Measurements from ENCODE around the gene ZNF438.

The ZNF438 gene

DNA sequence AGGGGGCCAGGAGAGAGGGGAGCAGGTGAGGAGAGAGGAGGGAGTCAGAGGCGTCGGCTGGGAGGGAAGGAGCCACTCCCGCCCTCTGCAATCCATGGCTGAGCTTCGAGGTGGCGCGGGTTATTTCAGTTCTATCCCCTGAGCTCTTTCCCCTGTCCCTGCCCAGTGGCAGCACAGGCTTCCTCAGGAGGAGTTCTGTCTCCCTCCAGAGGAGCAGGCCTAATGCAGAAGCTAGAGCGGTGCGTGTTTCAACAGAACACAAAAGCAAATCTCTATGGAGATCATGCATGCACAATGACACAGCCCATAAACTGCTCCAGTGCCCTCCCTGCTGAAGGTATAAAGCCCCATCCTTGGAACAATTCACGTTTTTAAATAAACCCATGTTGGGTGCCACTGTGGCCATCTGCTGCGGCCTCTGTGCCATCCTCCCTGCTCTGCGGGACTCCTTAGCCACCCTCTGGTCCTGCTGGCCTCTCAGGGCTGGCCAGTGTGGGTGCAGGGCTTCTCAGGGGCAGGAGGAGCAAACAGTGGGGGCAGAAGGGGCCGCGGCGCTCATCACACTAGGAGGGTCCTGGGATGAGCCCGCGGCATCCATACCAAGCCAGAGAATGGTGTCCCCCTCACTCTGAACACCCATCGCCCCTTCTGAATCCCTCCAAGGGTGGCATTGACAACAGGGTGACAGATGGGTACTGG lies 209.5 kb downstream of the ZNF438 start:
- peak; percentile 19 for DNase-seq

DNA sequence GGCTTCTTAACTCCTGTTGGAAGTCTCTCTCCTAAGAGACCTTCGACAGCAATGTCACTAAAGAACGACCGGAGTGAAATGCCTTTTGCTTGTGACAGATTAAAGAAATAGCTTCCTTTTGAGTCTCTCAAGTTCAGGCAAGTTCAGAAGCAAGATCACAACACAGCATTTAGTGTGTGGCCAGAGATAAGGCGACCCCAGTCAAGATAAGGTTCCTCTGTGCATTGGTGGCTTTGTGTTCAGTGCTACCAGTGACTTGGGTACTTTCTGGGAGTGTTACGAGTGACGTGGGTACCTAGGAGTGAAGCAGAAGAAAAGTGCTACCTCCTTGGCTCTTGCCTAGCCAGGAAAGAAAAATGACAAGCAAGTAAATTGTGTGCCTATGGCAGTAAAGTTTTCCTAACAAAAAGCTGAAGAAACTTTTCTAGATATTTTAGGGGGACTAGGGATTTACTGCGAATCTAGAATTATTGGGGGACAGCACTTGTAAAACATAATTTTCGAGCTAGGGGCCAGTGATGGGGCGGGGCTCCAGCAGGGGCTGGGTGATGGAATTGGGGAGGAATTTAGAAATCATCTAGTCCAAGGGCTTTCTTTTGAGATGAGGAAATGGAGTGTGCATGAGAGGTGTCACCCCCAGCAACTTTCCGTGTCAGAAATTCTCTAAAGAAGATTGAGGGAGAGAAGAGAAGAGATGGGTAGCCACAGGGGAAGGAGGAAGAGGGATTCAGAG lies 210.2 kb downstream of the ZNF438 start:
- no peak for DNase-seq

DNA sequence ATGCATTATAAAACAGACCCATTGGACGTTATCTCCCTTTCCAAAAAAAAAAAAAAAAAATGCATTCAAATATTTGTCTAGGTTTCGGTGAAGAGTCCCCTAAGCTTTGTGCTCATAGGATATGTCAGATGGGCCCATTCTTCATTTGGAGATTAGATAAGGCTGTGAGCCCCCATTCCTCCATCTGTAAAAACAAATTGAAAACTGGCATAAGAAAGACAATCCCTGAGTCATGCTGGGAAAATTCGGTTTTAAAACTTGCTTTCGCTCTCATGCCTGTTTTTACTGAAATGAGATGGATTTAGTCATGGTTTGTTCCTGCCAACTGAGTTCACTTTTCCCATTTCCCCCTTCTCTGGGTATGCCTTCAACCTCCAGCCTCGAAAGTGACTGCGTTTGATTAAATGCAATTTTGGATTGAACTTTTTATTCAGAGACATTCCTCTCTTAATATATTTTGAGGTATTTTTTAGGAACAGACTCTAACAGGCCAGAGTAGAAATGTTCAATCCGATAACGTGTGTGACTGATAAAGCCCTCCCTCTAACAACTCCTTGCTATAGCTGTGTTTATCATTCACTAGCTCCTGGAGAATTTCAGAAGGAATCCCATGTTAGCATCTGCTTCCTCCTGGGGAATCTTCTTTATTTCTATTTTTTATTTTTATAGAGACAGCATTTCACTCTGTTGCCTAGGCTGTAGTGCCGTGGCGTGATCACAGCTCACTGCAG lies 211.2 kb downstream of the ZNF438 start:
- DNase-seq = peak; percentile 91

DNA sequence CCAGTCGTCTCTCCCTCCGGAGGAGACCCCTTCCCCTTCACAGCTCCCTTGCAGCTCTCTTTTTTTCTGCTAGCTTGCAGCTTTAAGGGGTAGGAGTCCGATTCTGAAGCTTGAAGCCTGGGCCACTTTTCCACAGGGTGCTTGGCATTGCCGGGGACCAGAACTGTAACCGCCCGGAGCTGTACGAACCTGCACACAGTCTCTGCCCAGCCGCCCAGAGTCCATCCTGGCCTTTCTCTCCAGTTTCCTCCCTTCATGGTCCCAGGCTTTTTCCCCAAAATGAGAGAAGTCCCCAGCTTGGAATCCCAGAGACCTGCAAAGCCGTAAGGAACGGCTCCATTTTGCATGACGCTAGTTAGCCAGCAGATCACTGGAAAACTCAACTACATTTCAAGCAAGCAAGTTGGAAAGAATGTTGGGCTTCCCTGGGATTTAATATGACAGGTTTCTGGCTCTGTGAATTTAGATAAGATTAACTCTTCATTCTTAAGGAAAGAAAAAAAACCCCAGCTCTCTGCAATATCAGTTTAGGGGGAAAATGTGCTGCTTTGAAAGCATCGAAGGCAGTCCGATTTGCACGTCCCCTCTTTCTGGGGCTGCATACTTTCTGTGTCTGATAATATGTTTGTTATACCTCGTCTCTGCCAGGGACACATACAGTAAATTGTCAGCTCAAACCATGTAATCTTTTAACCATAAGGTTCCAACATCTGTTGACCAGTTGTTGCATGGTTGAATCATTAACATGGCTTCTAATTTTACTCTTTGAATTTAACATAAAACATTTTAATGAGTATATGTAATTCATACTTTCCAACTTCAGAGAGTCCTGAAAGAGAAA lies 212.1 kb downstream of the ZNF438 start:
- peak; percentile 43 for DNase-seq

DNA sequence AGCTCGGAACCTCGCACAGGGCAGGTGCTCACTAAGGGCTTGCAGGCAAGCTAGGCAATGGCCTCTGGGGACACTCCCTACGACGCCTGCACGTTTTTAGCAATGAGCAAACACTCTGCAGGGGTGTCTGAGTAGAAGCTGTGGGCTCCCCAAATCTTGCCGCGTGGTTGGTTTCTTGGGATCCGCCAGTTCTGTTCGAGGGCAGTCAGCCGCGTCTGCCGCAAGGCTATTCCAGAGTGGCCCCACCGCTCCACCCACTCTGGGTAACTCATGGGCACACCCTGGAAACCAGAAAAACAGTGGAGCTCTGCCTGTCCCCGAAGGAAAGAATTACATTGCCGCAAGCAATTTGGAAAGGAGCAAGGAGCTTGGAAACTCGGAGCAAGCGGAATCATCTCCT lies 212.8 kb downstream of the ZNF438 start:
- DNase-seq = peak; percentile 55

DNA sequence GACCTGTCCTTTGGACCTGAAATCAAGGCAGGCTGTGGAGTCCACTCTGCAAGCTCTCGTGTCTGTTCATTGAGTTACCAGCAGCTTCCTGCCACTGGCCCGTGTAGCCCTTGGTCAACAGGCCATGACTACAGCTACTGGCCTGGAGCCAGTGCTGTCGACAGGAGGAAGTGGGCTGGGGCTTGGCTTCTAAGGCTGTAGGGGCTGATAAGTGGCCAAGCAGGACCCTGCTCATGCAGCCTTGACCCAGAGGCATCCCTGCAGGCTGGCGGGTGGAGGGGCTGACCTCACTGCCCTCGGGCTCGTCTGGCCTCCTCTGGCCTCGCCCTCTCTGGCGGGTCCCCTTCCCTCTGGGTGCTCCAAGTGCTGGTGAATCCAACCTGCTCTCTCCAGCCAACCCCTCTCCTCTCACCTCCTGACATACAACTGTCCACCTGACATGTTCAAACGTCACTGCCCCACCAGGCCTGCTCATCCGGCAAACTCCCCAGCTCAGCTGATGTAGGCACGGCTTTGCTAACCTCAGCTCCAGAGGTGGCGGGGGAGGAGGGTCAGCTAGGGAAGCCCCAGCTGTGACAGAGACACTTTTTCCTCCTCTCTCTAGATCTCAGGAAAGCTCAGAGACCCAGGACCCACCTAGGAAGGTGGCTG lies 213.5 kb downstream of the ZNF438 start:
- peak; percentile 32 for DNase-seq

DNA sequence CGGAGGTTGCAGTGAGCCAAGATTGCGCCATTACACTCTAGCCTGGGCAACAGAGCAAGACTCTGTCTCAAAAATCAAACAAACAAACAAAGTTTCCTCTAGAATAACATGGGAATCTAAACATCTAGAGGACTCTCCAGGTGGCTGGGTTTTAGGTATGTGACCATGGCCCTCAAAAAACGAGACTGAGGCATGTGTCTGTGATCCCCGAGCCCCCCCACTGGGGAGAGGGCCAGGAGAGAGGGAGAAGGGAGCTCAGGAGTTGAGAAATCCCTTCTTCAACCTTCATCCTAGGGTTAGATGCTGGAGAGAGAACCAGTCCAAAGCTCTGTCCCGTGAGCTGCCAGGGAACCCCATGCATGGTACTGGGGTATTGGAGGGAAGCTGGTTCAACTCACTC lies 214.1 kb downstream of the ZNF438 start:
- no peak for DNase-seq

DNA sequence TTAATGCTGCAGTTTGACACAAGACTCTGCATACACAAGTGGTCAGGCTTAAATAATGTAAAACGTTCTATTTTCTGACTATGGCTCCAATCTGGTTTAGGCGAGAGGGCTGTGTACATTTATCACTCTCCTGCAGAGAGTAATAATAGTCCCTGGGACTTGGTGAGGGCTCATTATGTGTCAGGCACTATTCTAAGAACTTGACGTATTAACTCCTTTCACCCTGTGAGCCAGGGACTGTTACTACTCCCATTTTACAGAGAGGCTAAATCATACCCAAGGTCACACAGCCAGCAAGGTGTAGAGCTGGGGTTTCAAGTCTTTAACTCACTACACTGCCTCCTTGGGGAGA lies 214.9 kb downstream of the ZNF438 start:
- no peak for DNase-seq

DNA sequence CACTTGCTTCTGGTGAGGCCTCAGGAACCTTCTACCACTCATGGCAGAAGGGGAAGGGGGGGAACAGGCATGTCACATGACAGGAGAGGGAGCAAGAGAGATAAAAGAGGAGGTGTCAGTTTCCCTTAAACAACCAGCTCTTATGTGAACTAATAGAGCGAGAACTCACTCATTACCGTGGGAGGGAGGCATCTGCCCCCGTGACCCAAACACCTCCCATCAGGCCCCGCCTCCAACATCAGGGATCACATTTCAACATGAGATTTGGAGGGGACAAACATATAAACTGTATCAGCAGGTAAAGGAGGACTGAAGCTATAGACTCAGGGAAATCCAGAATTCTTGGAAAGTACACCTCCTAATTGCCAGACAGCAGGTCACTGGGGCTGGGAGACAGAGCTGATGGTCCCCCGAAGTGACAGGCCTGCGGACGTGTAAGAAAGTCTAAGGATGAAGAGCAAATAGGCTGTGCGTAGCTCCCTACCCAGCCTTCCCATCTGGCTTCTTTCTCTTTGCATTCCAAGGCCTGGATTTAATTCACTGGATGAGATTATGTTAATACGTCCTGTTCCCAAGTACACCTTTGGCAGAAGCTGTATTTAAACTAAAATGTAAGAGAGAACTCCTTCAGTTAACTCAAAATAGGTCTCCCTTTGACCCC lies 215.4 kb downstream of the ZNF438 start:
- no peak for DNase-seq

DNA sequence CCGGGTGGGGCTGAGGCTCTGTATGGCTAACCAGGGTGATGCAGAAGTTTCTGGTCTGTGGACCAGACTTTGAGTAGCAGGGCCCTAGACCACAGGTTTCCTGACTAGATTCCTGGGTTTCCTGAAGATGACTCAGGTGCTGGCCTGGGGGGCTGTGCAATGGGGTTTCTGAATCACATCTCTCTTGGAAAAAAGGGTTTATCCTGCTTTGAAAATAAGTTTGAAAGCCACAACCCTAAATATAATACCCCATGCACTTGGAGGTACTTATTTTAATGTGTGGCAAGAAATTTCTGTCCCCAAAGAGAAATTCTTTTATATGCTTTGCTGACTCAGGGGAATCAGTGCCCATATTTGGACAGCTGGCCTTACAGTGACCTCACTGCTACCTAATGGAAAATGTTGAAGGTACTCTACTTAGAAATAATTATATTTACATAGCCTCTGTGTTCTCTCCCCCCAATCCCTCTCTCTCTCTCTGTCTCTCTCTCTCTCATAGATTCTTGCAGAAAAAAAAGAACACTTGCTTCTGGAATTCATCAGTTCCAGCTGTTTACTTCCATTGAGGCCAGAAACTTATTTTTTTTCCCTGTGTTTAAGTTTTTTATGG lies 217.7 kb downstream of the ZNF438 start:
- DNase-seq = peak; percentile 83

DNA sequence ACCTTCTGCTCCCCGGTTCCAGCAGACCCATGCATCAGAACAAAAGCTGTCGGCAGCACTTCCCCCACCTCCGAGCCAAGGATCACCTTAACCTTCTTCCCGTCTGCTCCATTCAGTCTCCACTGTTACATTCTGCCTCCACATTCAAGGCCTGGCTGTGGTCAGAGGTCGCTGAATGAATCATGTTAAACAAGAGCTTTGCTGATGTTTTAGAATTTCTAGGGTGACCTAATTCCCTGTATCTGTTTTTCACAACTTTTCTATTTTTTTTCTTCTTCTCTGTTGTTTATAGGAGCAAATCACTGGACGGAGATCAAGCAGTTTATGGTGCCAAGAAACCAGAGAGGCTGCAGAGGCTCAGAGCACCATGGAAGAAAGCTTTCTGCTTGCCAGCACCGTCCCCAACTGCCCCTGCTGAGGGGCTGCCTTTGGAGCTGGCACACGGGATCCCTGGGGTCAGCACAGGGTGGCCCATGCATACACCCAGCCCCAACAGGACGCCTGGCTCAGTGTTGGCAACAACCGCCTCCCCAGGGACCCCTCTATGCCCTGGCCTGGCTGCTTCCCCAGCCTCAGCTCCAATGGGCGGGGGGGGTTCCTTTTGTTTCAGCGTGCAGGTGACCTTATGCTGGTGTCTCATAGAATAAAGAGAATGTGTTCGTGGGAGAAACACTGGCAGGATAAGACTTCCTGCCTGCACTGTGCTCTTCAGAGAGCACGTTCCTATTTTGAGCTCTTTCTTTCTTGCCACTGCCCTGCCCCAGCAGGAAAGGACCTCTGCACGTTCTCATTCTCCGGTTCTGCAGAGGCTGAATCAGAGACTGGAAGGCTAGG lies 219.4 kb downstream of the ZNF438 start:
- peak; percentile 45 for DNase-seq

DNA sequence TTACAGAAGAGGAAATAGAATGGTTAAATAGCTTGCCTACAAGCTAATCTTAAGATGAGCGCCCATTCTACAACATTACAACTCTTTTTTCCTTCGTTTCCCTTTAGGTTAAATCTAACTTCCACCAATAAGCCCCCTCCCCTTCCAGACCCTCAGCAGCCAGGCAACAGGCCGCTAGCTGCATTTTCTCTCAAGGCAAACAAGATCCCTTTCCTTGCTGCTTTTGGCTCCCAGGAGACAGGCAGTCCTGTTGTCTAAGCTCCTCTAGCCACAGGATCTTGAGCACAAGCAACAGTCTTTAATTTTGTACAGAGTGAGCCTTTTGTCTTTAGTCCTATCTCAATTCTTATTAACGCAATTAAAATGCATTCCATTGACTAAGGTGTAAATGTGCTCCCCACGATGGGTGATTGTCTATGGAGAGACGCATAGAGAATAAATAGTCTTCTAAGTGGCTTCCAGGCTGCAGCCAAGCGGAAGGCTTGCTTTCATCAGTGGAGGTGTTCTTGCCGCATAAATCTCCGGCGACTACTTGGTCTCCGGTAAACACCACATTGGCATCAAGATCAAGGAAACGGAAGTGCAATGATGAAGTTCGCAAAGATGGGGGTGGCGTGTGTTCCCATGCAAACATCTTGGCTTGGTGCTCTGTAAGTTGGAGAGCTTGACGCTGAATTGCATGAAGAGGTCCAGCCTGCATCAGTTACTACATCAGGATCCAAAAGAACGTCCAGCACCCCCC lies 220.2 kb downstream of the ZNF438 start:
- DNase-seq = no peak

DNA sequence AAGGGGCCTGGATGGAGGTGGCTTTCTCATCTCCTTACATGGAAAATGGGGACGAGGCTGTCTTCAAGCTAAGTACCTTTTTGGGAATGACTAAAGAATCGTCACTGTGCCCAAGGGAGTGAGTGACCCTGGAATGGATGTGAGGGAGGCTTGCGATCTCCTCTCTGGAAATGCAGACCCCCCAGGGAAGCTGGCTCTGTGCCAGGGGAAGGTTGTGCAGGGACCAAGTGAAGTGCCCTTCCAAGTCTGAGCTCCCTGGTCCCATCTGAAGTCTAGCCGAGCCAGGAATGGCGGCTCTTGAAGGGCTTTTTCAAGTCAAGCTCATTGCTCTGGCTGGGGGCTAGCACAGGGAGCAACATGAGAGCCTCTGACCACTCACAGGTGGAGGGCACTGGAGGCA lies 221.2 kb downstream of the ZNF438 start:
- no peak for DNase-seq

DNA sequence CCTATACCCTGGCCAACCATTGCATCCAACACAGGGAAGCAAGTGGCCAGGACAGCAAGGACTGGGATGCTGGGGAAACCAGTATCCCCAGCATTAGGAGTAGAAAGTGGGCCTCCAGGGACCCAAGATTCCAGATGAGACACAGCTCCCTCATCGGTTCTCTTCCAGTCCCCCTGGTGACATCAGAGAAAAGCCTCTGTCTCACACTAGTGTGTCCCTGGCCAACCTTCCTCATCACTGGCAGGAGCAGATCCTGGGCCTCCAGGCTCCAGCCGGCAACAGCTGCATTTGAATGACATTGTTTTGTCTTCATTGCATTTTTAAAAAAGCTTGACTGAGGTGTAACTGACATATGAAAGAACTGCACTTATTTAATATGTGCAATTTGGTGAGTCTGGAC lies 224.8 kb downstream of the ZNF438 start:
- no peak for DNase-seq

DNA sequence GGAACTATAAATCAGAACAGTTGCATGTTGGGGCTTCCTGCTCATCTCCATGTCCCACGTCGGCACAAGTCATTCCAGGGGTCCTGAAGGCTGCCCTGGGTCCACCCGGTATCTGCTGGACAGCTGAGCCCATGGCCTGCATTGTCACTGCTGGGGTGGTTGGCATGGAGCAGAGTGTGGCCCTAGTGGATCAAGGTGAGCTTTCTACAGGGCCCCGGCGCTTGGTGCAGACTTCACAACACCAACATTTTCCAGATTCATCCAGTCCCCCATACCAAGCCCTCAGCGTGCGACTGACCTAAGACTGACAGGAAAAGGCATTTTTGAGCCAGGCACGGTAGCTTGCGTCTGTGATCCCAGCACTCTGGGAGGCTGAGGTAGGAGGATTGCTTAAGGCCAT lies 226.6 kb downstream of the ZNF438 start:
- no peak for DNase-seq

DNA sequence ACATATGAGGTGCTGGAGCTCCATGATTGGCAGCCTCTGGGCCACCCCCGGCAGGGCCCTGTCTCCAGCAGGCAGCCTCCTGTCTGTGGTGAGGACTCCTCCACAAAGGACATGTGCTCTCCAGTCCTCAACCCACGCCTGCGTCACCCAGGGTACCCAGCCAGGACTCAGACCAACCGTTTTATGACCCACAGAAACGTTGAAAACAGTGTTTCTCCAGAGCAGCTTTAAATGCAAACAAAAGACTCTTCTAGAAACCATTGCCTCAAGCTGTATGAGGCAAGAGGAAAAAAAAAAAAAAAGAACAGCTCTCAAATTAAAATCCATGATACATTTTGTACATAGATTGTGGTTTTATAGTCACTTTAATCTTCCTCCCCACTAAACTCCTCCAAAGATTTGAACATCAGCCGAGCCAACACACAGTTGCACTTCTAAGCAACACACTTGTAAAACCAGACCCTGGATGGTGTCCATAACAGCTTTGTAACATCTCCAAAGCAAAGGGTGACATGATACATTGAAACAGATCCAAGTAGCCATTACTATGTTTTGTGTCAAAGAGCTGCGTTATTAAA lies 227.1 kb downstream of the ZNF438 start:
- no peak for DNase-seq

DNA sequence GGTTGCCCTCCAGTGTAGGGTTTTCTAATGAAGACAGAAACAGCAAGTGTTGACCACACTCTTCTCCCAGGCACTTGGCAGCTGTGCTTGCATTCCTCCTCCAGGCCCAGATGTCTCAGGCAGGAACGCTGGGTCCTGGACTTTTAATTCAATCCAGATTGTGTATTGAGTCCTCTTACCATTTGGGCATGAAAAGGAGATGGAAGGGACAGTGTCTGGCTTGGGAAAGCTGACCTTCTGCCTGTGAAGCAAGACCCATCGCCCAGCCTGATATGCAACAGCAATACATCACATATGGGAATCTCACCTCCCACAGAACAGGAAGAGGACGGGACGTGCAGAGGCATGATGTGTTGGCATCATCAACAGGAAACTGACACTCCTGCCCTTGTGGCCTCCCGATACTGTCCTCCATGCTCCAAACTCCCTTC lies 227.8 kb downstream of the ZNF438 start:
- peak; percentile 74 for DNase-seq

DNA sequence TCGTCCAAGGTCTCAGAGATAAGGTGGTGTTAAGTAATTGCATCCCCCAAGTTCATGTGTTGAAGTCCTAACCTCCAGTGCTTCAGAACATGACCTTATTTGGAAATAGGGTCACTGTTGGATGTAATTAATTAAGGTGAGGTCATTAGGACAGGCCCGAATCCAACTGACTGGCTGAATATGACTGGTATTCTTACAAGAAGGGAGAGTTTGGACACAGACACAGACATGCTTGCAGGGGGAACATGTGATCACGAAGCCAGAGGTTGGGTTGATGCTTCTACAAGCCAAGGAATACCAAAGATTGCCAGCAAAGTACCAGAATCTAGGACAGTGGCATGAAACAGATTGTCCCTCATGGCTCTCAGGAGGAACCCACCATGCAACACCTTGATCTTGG lies 228.6 kb downstream of the ZNF438 start:
- DNase-seq = no peak

DNA sequence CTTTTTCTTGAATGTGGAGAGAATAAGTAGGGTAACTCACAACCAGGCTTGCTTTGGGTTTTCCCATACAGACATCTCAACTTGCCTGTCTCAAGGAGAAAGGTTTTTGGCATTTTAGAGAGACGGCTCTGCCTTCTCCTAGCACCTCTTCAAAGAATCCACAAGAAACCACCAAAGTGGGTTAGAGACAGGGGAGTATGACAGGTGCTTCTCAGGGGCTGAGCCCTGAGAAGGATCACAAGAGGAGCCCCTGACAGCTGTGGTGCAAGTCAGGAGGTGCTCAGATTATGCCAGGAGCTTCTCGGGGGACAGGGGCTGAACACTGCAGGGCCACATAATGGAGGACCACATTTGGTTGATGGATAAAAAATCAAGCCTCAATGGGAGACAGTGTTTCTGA lies 231.3 kb downstream of the ZNF438 start:
- no peak for DNase-seq

Measured in fibroblast of skin of back (primary cell).